ENCODE data around the gene KCNK15.

KCNK15 gene

DNA sequence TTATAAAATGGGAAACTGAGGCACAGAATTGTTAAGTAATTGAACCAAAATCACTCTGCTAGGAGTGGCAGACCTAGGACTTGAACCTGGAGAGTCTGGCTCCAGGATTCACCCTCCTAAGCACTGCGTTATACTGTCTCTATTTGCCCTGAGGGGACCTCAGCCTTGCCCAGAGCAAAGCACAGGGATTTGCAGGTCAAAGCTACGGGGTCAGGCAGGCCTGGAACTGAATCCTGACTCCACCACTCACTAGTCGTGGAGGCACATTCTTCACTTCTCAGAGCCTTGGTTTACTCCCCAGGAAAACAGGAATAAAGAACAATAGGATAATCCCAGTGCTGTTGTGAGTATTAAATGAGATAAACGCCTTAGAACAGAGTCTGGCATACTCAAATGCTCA, 19.4 kb downstream of the KCNK15 start:
- no peak overlapping the region for H3K27ac ChIP-seq

DNA sequence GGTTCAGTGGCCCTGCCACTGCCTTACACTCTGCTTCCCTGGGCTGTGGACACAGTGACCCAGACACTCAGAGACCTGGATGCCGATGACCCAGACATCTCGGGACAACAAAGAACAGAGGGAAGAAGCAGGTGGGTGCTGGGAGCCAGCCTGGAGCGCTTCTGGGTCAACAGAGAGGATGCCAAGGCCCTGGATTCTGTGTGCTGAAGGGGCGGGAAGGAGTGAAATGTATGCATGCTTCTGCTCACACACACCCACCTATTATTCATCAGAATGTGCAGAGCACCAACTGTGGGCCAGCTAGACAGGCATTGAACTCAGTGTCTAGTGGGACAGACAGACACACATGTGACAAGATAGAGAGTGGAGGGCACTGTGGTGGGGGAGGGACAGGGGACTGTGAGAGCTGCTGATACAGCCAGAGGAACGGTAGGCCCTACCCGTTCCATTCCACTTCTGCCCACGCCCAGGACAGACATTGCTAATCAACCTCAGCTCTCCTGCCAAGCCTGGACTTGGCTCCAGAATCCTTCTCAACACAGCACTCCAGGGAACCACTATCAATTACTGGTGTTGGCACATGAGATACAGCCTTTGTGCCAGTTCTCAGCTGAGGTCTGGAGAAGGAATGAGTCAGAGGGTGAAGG, 20.2 kb downstream of the KCNK15 start:
- no peak overlapping the region for H3K27ac ChIP-seq
- TF ChIP-seq, protein P1, sequence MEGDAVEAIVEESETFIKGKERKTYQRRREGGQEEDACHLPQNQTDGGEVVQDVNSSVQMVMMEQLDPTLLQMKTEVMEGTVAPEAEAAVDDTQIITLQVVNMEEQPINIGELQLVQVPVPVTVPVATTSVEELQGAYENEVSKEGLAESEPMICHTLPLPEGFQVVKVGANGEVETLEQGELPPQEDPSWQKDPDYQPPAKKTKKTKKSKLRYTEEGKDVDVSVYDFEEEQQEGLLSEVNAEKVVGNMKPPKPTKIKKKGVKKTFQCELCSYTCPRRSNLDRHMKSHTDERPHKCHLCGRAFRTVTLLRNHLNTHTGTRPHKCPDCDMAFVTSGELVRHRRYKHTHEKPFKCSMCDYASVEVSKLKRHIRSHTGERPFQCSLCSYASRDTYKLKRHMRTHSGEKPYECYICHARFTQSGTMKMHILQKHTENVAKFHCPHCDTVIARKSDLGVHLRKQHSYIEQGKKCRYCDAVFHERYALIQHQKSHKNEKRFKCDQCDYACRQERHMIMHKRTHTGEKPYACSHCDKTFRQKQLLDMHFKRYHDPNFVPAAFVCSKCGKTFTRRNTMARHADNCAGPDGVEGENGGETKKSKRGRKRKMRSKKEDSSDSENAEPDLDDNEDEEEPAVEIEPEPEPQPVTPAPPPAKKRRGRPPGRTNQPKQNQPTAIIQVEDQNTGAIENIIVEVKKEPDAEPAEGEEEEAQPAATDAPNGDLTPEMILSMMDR (IDR thresholded peaks at IDR 0.05): no peak
- no peak for TF ChIP-seq ZFX (IDR thresholded peaks at IDR 0.05; ENCODE audit: borderline replicate concordance)

More for the DNA sequence above, 19.4 kb downstream of the KCNK15 start:
- TF ChIP-seq ZFX (IDR thresholded peaks at IDR 0.05; ENCODE audit: borderline replicate concordance): no peak
- TF ChIP-seq, protein P1 (IDR thresholded peaks at IDR 0.05): no peak

DNA sequence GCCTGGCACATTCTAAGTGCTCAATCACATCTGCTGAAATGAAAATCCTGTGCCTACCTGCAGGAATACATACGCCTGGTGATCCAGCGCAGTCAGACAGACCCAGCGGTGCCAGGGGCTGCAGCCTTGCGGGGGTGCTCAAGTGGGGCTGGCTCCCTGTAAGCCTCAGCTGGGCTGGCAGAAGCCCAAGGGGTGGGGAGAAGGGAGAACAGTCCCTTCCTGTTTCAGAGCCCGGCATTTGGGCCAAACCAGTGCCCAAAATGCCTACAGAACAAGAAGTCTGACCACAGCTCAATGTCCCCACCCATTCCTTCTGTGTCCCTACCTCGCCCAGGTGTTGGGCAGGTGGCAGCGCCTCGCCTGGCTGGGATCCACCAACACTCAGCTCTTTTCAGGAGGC, 22.6 kb downstream of the KCNK15 start:
- no peak overlapping the region for H3K27ac ChIP-seq
- TF ChIP-seq, protein P1 (IDR thresholded peaks at IDR 0.05): no peak
- no peak for TF ChIP-seq ZFX (IDR thresholded peaks at IDR 0.05; ENCODE audit: borderline replicate concordance)

DNA sequence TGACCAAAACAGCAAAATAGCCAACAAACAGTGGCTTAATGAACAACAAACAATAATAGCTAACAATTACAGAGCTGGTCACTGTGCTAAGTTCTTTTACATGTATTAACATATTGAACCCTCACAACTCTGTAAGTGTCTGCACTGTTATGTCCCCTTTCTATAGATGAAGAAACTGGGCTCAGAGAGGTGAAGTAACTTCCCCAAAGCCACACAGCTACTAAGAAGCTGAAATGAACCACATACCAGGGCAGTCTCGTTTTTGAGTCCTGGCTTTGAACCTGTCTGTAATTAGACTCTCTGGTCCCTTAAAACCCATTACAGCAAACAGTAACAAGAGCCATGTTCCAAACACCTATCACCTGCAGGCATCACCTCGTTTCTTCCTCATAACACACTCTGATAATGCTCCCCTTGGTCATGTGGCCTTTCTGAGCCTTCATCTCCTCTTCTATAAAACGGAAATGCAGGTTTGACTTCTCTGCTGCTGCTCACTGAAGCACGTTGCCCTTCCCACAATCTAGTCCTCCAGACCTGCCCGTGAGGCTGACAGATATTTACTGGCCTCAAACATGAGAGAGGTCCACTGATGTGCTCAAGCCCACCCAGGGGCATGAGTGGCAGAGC, 23.3 kb downstream of the KCNK15 start:
- no peak overlapping the region for H3K27ac ChIP-seq
- TF ChIP-seq, protein P1 (IDR thresholded peaks at IDR 0.05): no peak
- no peak for TF ChIP-seq ZFX (IDR thresholded peaks at IDR 0.05; ENCODE audit: borderline replicate concordance)

DNA sequence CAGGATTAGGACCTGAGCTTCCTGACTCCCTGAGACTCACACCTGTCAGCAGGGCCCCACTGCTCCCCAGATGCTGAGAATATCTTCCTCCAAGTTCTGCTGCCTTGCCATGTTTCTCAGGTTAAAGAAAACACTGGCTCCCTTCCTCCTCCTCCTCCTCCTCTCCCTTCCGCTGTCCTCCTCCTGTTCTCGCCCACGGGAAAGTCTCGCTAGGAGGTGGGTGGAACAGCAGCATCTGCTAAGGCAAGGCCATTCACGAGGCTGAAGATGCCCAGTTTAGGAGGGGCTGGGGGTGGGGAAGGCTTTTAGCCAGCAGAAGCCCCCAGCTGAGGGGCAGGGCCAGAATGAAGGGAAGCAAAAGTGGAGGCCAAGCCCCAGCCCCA, 23.8 kb downstream of the KCNK15 start:
- no peak overlapping the region for H3K27ac ChIP-seq
- TF ChIP-seq ZFX (IDR thresholded peaks at IDR 0.05; ENCODE audit: borderline replicate concordance): no peak
- TF ChIP-seq, protein P1 (IDR thresholded peaks at IDR 0.05): no peak

DNA sequence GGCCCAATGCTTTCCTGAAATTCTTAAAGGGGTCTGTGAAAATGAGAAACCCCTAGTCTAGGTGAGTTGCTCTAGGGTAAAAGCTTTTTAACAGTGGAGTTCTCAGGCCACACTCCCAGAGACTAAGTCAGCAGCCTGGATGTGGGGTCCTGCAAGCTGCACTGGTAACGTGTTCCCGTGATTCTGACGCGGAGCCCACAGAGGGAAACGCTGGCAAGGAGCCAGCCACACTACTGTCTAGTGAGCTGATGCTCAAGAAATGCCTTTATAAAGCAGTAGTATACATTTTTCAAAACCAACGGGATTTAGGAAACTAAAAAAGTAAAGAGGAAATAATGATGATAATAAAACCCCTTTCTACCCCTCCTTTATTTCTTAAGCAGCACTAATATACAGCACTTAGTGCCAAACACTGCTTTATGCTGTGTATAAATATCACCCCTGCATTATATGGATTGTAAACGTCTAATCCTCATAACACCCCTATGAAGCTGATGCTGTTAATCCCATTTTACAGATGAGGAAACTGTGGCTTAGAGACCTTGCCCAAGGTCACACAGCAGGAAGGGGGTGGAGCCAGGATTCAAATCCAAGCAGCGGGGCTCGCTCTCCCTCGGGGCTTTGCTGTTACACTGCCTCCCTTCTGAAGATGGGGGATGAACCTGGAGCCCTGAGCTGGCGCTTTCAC, 25.0 kb downstream of the KCNK15 start:
- no peak overlapping the region for H3K27ac ChIP-seq
- TF ChIP-seq ZFX (IDR thresholded peaks at IDR 0.05; ENCODE audit: borderline replicate concordance): no peak

DNA sequence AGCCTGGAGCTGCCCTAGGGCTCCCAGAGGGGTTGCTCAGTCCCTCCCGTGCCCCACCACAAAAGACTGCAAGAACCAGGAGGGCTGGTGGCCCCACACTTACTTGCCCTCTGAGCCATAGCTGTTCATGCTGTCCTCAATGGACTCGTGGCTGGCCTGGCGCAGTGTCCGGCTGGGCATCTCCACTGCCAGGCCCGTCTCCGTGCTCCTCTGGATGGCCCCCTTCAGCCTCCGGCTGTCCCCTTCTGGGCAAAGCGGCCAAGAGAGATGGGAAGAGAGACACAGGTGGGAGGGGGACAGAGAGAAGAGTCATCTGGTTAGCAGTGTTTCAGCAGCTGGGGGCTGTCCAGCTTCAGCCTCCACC, 25.5 kb downstream of the KCNK15 start:
- TF ChIP-seq, protein P1 (IDR thresholded peaks at IDR 0.05): no peak
- no peak for TF ChIP-seq ZFX (IDR thresholded peaks at IDR 0.05; ENCODE audit: borderline replicate concordance)
- H3K27ac ChIP-seq: no peak overlapping the region
